ENCODE measurements around the gene LINC00305.

GRCh38 chr18:64094210-64094609, 54.7 kb downstream of the LINC00305 start:
- TF ChIP-seq POLR2A (IDR thresholded peaks at IDR 0.05; ENCODE audit: extremely low read depth, insufficient read length) (no peak), MAX (IDR thresholded peaks at IDR 0.05; ENCODE audit: low read depth, low read length) (no peak), MYC (IDR thresholded peaks at IDR 0.05; ENCODE audit: low read depth, low read length) (no peak)
- TF ChIP-seq, protein P1, sequence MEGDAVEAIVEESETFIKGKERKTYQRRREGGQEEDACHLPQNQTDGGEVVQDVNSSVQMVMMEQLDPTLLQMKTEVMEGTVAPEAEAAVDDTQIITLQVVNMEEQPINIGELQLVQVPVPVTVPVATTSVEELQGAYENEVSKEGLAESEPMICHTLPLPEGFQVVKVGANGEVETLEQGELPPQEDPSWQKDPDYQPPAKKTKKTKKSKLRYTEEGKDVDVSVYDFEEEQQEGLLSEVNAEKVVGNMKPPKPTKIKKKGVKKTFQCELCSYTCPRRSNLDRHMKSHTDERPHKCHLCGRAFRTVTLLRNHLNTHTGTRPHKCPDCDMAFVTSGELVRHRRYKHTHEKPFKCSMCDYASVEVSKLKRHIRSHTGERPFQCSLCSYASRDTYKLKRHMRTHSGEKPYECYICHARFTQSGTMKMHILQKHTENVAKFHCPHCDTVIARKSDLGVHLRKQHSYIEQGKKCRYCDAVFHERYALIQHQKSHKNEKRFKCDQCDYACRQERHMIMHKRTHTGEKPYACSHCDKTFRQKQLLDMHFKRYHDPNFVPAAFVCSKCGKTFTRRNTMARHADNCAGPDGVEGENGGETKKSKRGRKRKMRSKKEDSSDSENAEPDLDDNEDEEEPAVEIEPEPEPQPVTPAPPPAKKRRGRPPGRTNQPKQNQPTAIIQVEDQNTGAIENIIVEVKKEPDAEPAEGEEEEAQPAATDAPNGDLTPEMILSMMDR (IDR thresholded peaks at IDR 0.05; ENCODE audit: low read depth, low read length) = no peak

All from NB4 (cell line).